ENCODE measurements around the gene STK39.

DNA sequence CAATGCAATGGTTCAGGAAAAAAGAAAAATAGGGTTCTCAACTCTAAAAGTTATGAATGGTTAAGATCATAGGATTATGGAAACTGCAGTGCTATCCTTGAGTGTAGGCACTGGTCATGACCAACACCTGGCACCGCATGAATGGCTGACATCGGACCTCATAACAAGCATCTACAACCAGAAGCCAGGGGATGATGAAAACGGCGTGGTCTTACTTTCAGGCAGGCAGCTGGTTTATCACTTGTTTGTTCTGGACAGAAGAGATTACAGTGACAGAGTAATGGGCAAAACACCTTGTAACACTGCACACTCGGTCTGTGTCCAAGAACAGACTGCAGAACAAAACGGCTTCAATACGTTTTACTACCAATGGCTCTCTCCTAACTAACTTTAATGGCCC, 132.8 kb downstream of the STK39 start:
- TF ChIP-seq, protein P1, sequence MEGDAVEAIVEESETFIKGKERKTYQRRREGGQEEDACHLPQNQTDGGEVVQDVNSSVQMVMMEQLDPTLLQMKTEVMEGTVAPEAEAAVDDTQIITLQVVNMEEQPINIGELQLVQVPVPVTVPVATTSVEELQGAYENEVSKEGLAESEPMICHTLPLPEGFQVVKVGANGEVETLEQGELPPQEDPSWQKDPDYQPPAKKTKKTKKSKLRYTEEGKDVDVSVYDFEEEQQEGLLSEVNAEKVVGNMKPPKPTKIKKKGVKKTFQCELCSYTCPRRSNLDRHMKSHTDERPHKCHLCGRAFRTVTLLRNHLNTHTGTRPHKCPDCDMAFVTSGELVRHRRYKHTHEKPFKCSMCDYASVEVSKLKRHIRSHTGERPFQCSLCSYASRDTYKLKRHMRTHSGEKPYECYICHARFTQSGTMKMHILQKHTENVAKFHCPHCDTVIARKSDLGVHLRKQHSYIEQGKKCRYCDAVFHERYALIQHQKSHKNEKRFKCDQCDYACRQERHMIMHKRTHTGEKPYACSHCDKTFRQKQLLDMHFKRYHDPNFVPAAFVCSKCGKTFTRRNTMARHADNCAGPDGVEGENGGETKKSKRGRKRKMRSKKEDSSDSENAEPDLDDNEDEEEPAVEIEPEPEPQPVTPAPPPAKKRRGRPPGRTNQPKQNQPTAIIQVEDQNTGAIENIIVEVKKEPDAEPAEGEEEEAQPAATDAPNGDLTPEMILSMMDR (IDR thresholded peaks at IDR 0.05), result no peak
- TF ChIP-seq POLR2A (IDR thresholded peaks at IDR 0.05), result no peak
